Measurements from ENCODE around the gene PSMG3.
A peak's percentile ranks its signal among the peaks of the same experiment; 100 is the strongest.

PSMG3 gene

DNA sequence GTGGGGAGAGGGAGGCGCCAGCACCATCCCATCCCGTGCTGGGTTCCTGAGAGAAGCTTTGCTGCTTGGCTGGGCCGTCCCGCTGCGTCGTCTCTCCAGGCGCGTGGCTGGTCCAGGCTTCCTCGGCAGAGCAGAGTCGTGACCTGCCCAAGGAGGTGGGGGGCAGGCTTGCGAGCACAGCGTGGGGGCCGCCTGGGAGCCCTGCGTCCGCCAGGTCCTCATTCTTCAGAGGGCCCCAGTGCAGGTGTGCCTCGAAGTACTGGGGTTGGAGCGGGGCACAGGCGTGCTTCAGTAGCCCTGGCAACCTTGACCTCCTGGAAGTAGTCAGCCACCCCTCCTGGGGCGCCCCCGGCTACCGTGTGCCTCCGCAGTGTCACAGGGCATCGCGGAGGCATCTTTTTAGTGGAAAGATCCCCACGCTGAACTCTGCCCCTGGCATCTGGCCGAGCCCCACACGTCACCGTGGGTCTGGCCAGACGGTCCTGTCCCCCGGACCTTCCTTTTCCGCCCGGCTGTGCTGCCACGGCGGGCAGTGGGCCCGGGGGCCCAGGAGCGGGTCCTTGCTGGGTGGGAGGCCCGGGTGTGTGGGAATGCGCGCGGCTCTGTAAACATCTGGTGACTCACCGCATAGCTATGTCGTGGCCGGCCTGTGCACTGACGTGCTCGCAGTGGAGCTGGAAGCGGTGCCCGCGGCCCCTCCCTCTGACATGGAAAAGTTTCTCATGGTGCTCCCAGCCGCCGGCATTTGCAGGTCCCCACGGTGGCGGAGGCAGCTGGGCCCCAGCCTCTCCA lies 32.9 kb downstream of the PSMG3 start:
- Histone ChIP-seq H3K4me3 (ENCODE audit: low read depth, low read length) (peak overlapping the region; percentile 77), H3K79me2 (ENCODE audit: control insufficient read depth, insufficient read depth, low read length, unreplicated experiment) (peaks cover 34% of the 10 kb centered on the region), H3K4me1 (ENCODE audit: control insufficient read depth, insufficient read depth, low read length, unreplicated experiment) (peaks cover 48% of the 10 kb centered on the region), H2AFZ (ENCODE audit: low read length, unreplicated experiment) (no peak overlapping the region), H3K36me3 (ENCODE audit: insufficient read depth, low read length) (no peaks in the 10 kb centered on the region), H3K27me3 (ENCODE audit: insufficient read depth, low read length) (no peaks in the 10 kb centered on the region), H3K27ac (ENCODE audit: low read depth, low read length) (peak overlapping the region; percentile 98)

DNA sequence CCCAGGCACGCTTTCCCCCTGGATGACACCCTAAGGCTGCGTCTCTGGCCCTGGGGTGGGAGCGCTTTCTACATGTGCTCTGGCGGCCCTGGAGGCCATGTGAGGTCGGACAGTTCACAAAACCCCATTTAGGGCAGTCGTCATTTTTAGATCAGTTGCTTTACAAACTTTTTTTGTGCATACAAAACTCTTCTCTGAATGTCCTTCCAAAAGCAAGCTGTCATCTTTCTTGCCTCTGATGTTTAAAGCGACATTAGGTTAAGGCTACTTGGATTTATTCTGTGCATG lies 33.4 kb downstream of the PSMG3 start:
- H3K79me2 ChIP-seq (ENCODE audit: control insufficient read depth, insufficient read depth, low read length, unreplicated experiment) = peaks cover 34% of the 10 kb centered on the region
- no peak overlapping the region for H2AFZ ChIP-seq (ENCODE audit: low read length, unreplicated experiment)
- peaks cover 52% of the 10 kb centered on the region for H3K4me1 ChIP-seq (ENCODE audit: control insufficient read depth, insufficient read depth, low read length, unreplicated experiment)
- H3K4me3 ChIP-seq (ENCODE audit: low read depth, low read length) = peak overlapping the region; percentile 77; the same call in 1 of the 2 replicates
- H3K27me3 ChIP-seq (ENCODE audit: insufficient read depth, low read length) = no peaks in the 10 kb centered on the region
- H3K27ac ChIP-seq (ENCODE audit: low read depth, low read length) = peak overlapping the region; percentile 98
- H3K36me3 ChIP-seq (ENCODE audit: insufficient read depth, low read length) = no peaks in the 10 kb centered on the region

- Histone ChIP-seq H3K4me1 (ENCODE audit: control insufficient read depth, insufficient read depth, low read length, unreplicated experiment) (peaks cover 52% of the 10 kb centered on the region), H3K27ac (ENCODE audit: low read depth, low read length) (peak overlapping the region; percentile 98; the same call in 1 of the 2 replicates), H3K4me3 (ENCODE audit: low read depth, low read length) (no peak overlapping the region), H3K79me2 (ENCODE audit: control insufficient read depth, insufficient read depth, low read length, unreplicated experiment) (peaks cover 34% of the 10 kb centered on the region), H3K36me3 (ENCODE audit: insufficient read depth, low read length) (no peaks in the 10 kb centered on the region), H2AFZ (ENCODE audit: low read length, unreplicated experiment) (no peak overlapping the region), H3K27me3 (ENCODE audit: insufficient read depth, low read length) (no peaks in the 10 kb centered on the region)
Measured at GRCh38 chr7:1535701-1536454, 34.0 kb downstream of the PSMG3 start.

- H3K27me3 ChIP-seq (ENCODE audit: insufficient read depth, low read length) = no peaks in the 10 kb centered on the region
- no peak overlapping the region for H2AFZ ChIP-seq (ENCODE audit: low read length, unreplicated experiment)
- H3K36me3 ChIP-seq (ENCODE audit: insufficient read depth, low read length) = no peaks in the 10 kb centered on the region
- H3K79me2 ChIP-seq (ENCODE audit: control insufficient read depth, insufficient read depth, low read length, unreplicated experiment) = peaks cover 34% of the 10 kb centered on the region
- no peak overlapping the region for H3K27ac ChIP-seq (ENCODE audit: low read depth, low read length)
- H3K4me3 ChIP-seq (ENCODE audit: low read depth, low read length) = no peak overlapping the region
- H3K4me1 ChIP-seq (ENCODE audit: control insufficient read depth, insufficient read depth, low read length, unreplicated experiment) = peaks cover 52% of the 10 kb centered on the region
Measured at GRCh38 chr7:1535100-1535458, 34.8 kb downstream of the PSMG3 start.

GRCh38 chr7:1534330-1535099 lies 35.3 kb downstream of the PSMG3 start:
- Histone ChIP-seq H2AFZ (ENCODE audit: low read length, unreplicated experiment) (no peak overlapping the region), H3K4me3 (ENCODE audit: low read depth, low read length) (no peak overlapping the region), H3K36me3 (ENCODE audit: insufficient read depth, low read length) (no peaks in the 10 kb centered on the region), H3K27ac (ENCODE audit: low read depth, low read length) (peak overlapping the region; percentile 97), H3K27me3 (ENCODE audit: insufficient read depth, low read length) (no peaks in the 10 kb centered on the region), H3K4me1 (ENCODE audit: control insufficient read depth, insufficient read depth, low read length, unreplicated experiment) (peaks cover 52% of the 10 kb centered on the region), H3K79me2 (ENCODE audit: control insufficient read depth, insufficient read depth, low read length, unreplicated experiment) (peaks cover 33% of the 10 kb centered on the region)

DNA sequence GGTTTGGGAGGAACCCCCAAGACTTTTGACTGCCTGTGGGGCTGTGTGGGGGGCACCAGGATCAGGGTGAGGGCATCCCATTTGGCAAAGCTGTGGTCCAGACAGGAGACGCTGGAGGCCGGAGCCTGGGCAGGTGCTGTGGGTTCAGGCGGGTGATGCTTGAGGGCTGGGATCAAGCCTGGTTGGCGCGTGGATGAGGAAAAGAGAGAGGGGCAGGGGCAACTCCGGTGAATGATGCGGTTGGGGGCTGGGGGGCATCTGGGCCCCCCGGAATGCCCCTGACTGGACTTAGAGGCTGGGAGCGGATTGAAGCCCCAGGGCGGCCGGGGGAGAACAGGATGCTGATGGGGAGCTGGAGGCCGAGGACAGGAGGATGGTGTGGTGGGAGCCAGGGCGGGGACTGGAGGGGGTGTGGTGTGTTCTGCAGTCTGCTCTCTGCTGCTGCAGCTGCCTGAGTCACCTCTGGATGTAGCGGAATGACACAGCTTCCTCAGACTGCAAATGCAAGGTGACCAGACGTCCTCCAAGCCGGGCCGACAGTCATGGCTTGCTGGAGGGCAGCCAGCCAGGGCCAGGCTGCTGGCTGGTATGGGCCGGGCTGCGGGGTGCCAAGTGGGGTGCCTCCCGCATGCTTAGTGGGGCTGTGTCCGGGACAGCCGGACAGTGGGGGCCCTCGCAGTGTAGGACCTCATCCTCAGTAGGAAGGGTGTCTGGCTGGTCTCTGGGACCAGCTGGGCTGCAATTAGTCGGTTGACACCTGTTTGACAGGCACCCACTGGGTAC lies 36.1 kb downstream of the PSMG3 start:
- Histone ChIP-seq H3K4me3 (ENCODE audit: low read depth, low read length) (peak overlapping the region; percentile 75), H3K4me1 (ENCODE audit: control insufficient read depth, insufficient read depth, low read length, unreplicated experiment) (peaks cover 48% of the 10 kb centered on the region), H3K27ac (ENCODE audit: low read depth, low read length) (peak overlapping the region; percentile 97), H3K36me3 (ENCODE audit: insufficient read depth, low read length) (no peaks in the 10 kb centered on the region), H2AFZ (ENCODE audit: low read length, unreplicated experiment) (no peak overlapping the region), H3K79me2 (ENCODE audit: control insufficient read depth, insufficient read depth, low read length, unreplicated experiment) (peaks cover 26% of the 10 kb centered on the region), H3K27me3 (ENCODE audit: insufficient read depth, low read length) (no peaks in the 10 kb centered on the region)

- Histone ChIP-seq H3K4me1 (ENCODE audit: control insufficient read depth, insufficient read depth, low read length, unreplicated experiment) (peaks cover 43% of the 10 kb centered on the region), H3K4me3 (ENCODE audit: low read depth, low read length) (peak overlapping the region; percentile 75), H3K79me2 (ENCODE audit: control insufficient read depth, insufficient read depth, low read length, unreplicated experiment) (peaks cover 21% of the 10 kb centered on the region), H3K27ac (ENCODE audit: low read depth, low read length) (peak overlapping the region; percentile 97), H3K36me3 (ENCODE audit: insufficient read depth, low read length) (no peaks in the 10 kb centered on the region), H3K27me3 (ENCODE audit: insufficient read depth, low read length) (no peaks in the 10 kb centered on the region), H2AFZ (ENCODE audit: low read length, unreplicated experiment) (no peak overlapping the region)
Measured at GRCh38 chr7:1533255-1533546, 36.6 kb downstream of the PSMG3 start.

- H3K4me1 ChIP-seq (ENCODE audit: control insufficient read depth, insufficient read depth, low read length, unreplicated experiment) = peaks cover 42% of the 10 kb centered on the region
- H2AFZ ChIP-seq (ENCODE audit: low read length, unreplicated experiment) = peak overlapping the region; percentile 3
- peak overlapping the region; percentile 97 for H3K27ac ChIP-seq (ENCODE audit: low read depth, low read length)
Measured at GRCh38 chr7:1532456-1533254, 37.2 kb downstream of the PSMG3 start.

DNA sequence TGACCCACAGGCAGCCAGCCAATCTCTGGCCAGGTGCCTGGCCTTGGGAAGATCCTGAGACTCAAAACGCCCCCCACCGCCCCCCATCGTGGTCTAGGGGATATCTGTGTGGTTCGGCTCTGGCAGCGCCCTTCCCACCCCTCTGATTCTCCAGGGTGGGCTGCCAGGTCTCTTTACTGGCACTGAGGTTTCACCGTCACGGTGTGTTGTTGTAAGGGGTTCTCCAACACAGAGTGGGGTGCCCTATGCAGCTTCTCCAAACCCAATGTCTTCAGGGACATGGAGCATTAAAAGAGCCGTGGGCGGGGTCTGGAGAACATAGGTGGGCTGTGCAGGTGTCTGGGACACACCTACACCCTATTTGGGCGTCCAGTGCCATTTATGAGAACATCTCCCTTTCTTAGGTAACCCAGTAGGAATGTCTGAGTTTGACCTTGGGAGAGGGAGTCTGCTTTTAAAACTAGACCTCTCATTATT lies 37.8 kb downstream of the PSMG3 start:
- no peaks in the 10 kb centered on the region for H3K27me3 ChIP-seq (ENCODE audit: insufficient read depth, low read length)
- H3K4me1 ChIP-seq (ENCODE audit: control insufficient read depth, insufficient read depth, low read length, unreplicated experiment) = peaks cover 38% of the 10 kb centered on the region
- H2AFZ ChIP-seq (ENCODE audit: low read length, unreplicated experiment) = peak overlapping the region; percentile 3
- H3K36me3 ChIP-seq (ENCODE audit: insufficient read depth, low read length) = no peaks in the 10 kb centered on the region
- H3K27ac ChIP-seq (ENCODE audit: low read depth, low read length) = peak overlapping the region; percentile 97
- peaks cover 19% of the 10 kb centered on the region for H3K79me2 ChIP-seq (ENCODE audit: control insufficient read depth, insufficient read depth, low read length, unreplicated experiment)
- peak overlapping the region; percentile 75 for H3K4me3 ChIP-seq (ENCODE audit: low read depth, low read length)

More at GRCh38 chr7:1532456-1533254, 37.2 kb downstream of the PSMG3 start:
- no peaks in the 10 kb centered on the region for H3K27me3 ChIP-seq (ENCODE audit: insufficient read depth, low read length)
- H3K36me3 ChIP-seq (ENCODE audit: insufficient read depth, low read length) = no peaks in the 10 kb centered on the region
- peaks cover 20% of the 10 kb centered on the region for H3K79me2 ChIP-seq (ENCODE audit: control insufficient read depth, insufficient read depth, low read length, unreplicated experiment)
- H3K4me3 ChIP-seq (ENCODE audit: low read depth, low read length) = peak overlapping the region; percentile 75
